HG03095 (cell line): ENCODE measurements around the gene LUC7L.
"Not testable (repeated sequence)": the region's sequence is repeated elsewhere in the genome, so short reads cannot be mapped to it uniquely, and the experiment has no call there.

Experiments
- ATAC-seq: cut with Tn5 transposase; IDR thresholded peaks from one replicate; pipeline ENCODE4 v1.9.1; 2021; ENCODE audit warnings: moderate library complexity; ENCODE audit not compliant: unreplicated experiment

The LUC7L gene

GRCh38 chr16:230351-230750, 1.1 kb upstream of the LUC7L start:
- not testable (repeated sequence) for ATAC-seq

DNA sequence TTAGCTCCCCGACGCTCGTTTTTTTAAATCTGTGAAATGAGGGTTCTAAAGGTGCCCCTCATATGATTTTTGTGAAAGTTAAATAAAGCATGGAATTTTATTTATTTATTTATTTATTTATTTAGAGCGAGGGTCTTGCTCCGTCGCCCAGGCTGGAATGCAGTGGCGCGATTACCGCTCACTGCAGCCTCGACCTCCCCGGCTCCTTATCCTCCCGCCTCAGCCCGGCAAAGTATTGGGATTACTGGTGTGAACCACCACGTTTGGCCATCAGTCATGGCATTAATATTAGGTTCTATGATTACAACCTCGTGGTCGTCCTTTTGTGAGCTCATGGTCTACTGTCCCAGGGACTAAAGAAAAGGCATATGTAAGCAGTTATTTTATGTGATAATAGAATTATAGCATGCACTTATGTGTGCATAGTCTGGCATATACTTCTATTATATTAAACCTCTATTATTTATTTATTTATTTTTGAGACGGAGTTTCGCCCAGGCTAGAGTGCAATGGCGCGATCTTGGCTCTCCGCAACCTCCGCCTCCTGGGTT, 557 bp upstream of the LUC7L start:
- no peak for ATAC-seq

DNA sequence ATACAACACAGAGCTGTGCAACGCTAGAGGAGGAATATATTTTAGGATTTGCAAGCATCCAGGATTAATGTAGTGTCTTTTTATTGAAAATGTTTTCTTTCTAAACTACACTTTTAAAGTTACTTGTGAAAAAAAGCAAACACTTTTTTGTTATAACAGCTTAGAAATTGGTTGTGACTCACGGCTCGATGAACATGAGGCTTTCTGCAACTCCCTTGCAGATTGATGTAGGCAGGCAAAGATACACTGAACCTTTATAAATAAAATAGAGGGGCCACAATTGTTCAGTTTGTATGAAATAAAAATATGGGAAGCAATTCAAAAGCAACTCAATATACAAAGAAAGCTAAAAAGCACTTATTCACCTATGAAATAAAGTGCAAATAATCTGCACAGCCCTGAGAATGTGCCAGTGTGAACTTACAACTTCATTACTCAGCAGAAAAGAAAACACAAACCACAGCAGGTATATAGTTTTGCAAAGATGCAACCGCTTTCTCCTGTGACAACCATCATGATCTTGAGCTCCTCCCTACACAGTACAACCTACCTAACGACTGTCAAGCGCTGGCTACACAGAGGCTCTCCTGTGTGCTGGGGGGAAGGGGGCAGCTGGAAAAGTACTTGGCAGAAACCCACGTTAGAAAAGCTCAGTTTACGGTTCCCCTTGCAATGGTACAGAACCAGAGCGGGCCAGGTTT, 948 bp downstream of the LUC7L start:
- no peak for ATAC-seq

- no peak for ATAC-seq
Measured at GRCh38 chr16:220021-220420, 9.2 kb downstream of the LUC7L start.

DNA sequence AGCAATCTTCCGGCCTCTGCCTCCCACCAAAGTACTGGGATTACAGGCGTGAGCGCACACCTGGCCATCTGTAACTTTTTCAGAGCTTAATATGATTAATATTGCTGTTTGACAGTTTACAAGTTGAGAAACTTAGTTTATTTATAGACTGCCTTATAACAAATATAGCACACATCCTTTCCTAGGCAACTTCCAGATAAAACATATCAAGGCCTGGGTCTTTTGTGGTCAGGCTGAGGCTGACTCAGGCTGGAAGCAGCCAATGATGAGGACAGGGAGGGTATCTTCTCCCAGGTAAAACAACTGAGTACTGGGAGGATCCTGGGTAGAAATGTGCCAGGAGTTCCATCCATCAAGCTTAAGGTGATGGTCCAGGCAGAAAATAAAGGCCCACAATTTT, 16.2 kb downstream of the LUC7L start:
- ATAC-seq, result no peak

GRCh38 chr16:211631-212180, 17.5 kb downstream of the LUC7L start:
- ATAC-seq, result not testable (repeated sequence)

- ATAC-seq, result not testable (repeated sequence)
Measured at GRCh38 chr16:209359-209758, 19.9 kb downstream of the LUC7L start.

DNA sequence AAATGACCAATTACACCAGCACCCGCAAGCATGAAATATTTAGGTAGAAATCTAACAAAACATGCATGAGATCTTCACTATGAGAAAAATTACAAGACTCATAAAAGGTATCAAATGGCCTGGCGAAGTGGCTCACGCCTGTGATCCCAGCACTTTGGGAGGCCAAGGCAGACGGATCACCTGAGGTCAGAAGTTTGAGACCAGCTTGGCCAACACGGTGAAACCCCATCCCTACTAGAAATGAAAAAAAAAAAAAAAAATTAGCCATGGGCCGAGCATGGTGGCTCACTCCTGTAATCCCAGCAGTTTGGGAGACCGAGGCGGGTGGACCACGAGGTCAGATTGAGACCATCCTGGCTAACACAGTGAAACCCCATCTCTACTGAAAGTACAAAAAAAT, 25.2 kb downstream of the LUC7L start:
- not testable (repeated sequence) for ATAC-seq

- no peak for ATAC-seq
Measured at GRCh38 chr16:203246-203645, 26.0 kb downstream of the LUC7L start.

DNA sequence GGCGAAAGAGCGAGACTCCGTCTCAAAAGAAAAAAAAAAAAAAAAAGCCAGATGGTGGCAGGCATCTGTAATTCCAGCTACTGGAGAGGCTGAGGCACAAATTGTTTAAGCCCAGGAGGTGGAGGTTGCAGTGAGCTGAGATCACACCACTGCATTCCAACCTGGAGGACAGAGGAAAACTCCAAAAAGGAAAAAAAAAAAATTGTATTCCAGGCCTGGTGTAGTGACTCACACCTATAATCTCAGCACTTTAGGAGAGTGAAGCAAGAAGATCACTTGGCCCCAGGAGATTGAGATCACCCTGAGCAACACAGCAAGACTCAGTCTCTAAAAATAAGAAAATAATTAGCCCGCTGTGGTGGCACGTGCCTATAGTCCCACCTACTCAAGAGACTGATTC, 28.9 kb downstream of the LUC7L start:
- ATAC-seq, result no peak

DNA sequence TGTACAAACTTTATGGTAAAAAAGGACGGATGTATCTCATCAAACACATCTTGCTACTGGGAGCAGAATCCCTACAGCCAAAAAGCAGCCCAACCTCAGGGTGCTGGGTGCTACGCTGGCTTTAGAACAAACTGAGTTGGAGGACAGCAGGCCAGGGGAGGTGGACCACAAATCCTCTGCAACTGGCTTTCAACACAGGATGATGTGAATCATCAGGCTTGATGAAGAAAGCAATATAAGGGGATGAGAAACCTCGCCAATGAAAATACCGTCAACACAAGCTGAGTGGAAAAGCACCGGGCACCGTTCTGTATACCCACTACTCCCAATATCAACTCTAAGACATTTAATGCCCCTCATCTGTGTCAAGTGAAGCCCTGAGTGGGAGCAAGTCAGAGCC, 34.7 kb downstream of the LUC7L start:
- no peak for ATAC-seq

DNA sequence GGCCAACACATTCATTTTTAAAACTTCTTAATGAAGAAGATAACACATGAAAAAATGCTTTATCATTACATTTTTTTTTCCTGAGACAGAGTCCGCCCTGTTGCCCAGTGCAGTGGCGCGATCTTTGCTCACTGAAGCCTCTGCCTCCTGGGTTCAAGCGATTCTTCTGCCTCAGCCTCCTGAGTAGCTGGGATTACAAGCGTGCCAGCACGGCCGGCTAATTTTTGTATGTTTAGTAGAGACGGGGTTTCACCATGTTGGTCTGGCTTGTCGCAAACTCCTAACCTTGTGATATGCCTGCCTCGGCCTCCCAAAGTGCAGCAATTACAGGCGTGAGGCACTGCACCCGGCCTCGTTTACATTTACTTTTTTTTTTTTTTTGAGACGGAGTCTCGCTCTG, 35.8 kb downstream of the LUC7L start:
- no peak for ATAC-seq

GRCh38 chr16:192686-193085, 36.6 kb downstream of the LUC7L start:
- no peak for ATAC-seq

DNA sequence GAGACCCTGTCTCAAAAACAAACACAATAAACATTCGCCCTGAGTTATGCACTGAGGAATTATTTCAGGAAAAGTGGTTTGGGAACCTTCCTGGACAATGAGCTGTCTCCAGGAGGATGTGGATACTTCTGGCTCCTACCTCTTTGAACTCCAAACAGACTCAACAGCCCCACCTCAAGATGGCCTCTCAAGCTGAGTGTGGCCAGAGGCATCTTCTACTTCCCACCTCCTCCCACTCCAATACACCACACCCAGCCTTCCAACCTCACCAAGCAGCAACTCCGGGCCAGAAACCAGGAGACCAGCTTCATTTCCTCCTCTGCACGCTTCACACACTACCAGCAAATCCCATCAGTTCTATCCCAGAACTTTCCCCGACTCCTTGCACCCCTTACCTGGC, 37.4 kb downstream of the LUC7L start:
- no peak for ATAC-seq

DNA sequence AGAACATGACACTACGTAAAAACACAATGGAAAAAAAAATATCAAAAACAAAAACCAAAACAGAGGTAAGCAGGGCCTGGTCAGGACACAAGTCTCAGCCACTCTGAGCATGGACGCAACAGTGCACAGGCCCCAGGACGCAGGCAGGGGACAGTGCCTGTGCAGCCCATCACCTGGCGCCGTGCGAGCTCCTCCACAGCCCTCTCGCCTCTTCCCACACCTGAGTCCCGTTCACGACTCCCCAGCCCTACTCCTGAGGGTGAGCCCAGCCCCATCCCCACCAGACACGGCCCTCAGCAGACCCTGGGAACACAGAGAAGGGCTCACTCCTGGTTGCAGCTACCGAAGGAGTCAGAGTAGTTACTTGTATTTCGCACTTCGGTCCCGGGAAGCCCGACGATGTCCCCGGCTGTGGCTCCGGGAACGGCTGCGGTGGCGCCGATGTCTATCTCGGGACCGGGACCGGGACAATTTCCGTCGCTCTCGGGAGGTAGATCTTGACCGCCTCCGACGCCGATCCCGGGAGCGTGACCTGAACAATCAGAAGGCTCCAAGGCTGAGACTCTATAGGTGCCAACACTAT, 39.6 kb downstream of the LUC7L start:
- no peak for ATAC-seq

- ATAC-seq, result no peak
Measured at GRCh38 chr16:188674-189073, 40.6 kb downstream of the LUC7L start.

- no peak for ATAC-seq
Measured at GRCh38 chr16:187330-187729, 41.9 kb downstream of the LUC7L start.

DNA sequence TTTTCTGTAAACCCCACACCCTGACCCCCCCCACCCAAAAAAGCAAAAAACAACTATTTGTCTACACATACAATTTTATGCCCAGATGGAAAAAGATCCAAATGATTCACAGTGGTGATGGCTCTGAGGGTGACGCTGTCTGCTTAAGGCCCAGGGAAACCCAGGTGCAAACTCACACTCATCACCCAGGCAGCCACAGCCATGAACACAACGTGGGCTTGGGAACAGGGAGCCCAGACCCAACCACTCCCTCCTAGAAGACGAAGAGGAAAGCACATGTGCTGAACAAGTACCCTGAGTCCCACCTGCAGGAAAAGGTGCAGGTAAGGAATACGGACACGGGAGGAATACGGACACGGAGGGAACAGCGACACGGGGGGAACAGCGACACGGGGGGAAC, 43.6 kb downstream of the LUC7L start:
- no peak for ATAC-seq

- no peak for ATAC-seq
Measured at GRCh38 chr16:185213-185612, 44.0 kb downstream of the LUC7L start.

DNA sequence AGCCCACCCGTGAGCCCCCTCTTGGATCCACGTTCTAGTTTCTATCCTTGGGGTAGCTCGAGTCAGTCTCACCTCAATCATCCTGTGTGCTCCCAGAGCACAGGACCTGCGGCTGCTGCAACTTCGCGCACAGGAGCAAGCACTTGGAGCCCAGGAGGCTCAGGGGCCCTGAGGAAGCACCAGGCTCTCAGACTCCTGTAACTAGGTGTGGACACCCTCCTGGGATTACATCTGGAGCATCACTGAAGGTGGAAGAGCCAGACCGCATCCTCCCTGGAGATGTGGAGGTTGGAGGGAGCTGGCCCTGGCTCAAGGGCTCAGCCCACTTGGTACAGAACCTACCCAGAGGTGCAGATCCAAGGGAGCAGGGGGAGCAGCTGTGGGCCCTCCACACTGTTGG, 46.2 kb downstream of the LUC7L start:
- no peak for ATAC-seq

DNA sequence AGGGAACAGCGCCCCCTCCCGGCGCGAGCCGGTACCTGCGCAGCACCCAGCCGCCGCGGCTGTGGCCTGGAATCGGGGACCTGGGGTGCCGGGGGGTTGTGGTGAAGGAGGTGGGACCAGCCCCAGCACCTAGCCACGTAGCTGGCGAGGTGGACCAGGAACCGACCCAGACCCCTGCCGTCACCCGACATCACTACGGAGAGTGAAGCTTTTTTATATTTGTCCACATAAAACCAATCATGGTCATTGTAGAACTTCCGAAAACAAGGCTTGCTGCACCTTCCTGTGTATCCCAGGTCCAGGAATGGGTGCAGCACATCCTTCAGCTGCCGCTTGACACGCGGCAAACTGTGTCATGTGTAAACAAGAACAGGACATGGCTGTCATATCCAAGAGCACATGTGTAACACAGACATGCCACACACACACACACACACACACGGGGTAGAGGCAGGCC, 47.7 kb downstream of the LUC7L start:
- no peak for ATAC-seq
